ENCODE results near the gene TOMM70.

TOMM70 gene

GRCh38 chr3:100366424-100366823, 34.5 kb downstream of the TOMM70 start:
- H4K20me1 ChIP-seq (ENCODE audit: insufficient read depth, low read length): no peaks in the 10 kb centered on the region
- H3K9me3 ChIP-seq (replicated peaks; ENCODE audit: insufficient read depth, low read length): no peaks in the 10 kb centered on the region
- no peaks in the 10 kb centered on the region for H3K9me2 ChIP-seq (replicated peaks; ENCODE audit: insufficient read depth, low read length)
- H3K79me2 ChIP-seq (ENCODE audit: low read length): no peaks in the 10 kb centered on the region
- H2AFZ ChIP-seq (ENCODE audit: low read length): no peak overlapping the region
- no peak for DNase-seq
- H3F3A ChIP-seq (ENCODE audit: insufficient read depth, low read length): no peaks in the 10 kb centered on the region
- no peaks in the 10 kb centered on the region for H3K4me1 ChIP-seq (ENCODE audit: low read length)
- no peak overlapping the region for H3K4me2 ChIP-seq (ENCODE audit: low read depth, low read length)
- TF ChIP-seq EZH2phosphoT487 (IDR thresholded peaks at IDR 0.05; ENCODE audit: low read length) (no peak), CTCF (IDR thresholded peaks at IDR 0.05; ENCODE audit: low read length) (no peak), EZH2 (optimal IDR thresholded peaks at IDR 0.05; ENCODE audit: low read depth, low read length) (no peak)
- no peak overlapping the region for H3K4me3 ChIP-seq (ENCODE audit: low read length)
- H3K36me3 ChIP-seq (replicated peaks; ENCODE audit: insufficient read depth, low read length): peaks cover 9% of the 10 kb centered on the region; the same call in 1 of the 2 replicates
- no peak overlapping the region for H3K9ac ChIP-seq (ENCODE audit: low read length)
- no peak overlapping the region for H3K27ac ChIP-seq (ENCODE audit: low read length)
- no peaks in the 10 kb centered on the region for H3K27me3 ChIP-seq (replicated peaks; ENCODE audit: insufficient read depth, low read length)

- Histone ChIP-seq H3F3A (ENCODE audit: insufficient read depth, low read length) (no peaks in the 10 kb centered on the region), H3K4me1 (ENCODE audit: low read length) (no peaks in the 10 kb centered on the region), H3K36me3 (replicated peaks; ENCODE audit: insufficient read depth, low read length) (peaks cover 9% of the 10 kb centered on the region; the same call in 1 of the 2 replicates), H3K9me2 (replicated peaks; ENCODE audit: insufficient read depth, low read length) (no peaks in the 10 kb centered on the region), H3K4me3 (ENCODE audit: low read length) (no peak overlapping the region), H3K27me3 (replicated peaks; ENCODE audit: insufficient read depth, low read length) (no peaks in the 10 kb centered on the region), H3K27ac (ENCODE audit: low read length) (no peak overlapping the region), H3K9ac (ENCODE audit: low read length) (no peak overlapping the region), H3K4me2 (ENCODE audit: low read depth, low read length) (no peak overlapping the region), H4K20me1 (ENCODE audit: insufficient read depth, low read length) (no peaks in the 10 kb centered on the region), H3K79me2 (ENCODE audit: low read length) (no peaks in the 10 kb centered on the region), H2AFZ (ENCODE audit: low read length) (no peak overlapping the region), H3K9me3 (replicated peaks; ENCODE audit: insufficient read depth, low read length) (no peaks in the 10 kb centered on the region)
- no peak for DNase-seq
- TF ChIP-seq EZH2phosphoT487 (IDR thresholded peaks at IDR 0.05; ENCODE audit: low read length) (no peak), EZH2 (optimal IDR thresholded peaks at IDR 0.05; ENCODE audit: low read depth, low read length) (no peak), CTCF (IDR thresholded peaks at IDR 0.05; ENCODE audit: low read length) (no peak)
Measured at GRCh38 chr3:100364421-100364820, 36.5 kb downstream of the TOMM70 start.

- Histone ChIP-seq H3K4me2 (ENCODE audit: low read depth, low read length) (no peak overlapping the region), H3K79me2 (ENCODE audit: low read length) (no peaks in the 10 kb centered on the region), H3K9ac (ENCODE audit: low read length) (no peak overlapping the region), H4K20me1 (ENCODE audit: insufficient read depth, low read length) (no peaks in the 10 kb centered on the region), H2AFZ (ENCODE audit: low read length) (no peak overlapping the region), H3K9me3 (replicated peaks; ENCODE audit: insufficient read depth, low read length) (no peaks in the 10 kb centered on the region), H3K9me2 (replicated peaks; ENCODE audit: insufficient read depth, low read length) (no peaks in the 10 kb centered on the region), H3K27ac (ENCODE audit: low read length) (no peak overlapping the region), H3K4me3 (ENCODE audit: low read length) (no peak overlapping the region), H3K27me3 (replicated peaks; ENCODE audit: insufficient read depth, low read length) (no peaks in the 10 kb centered on the region), H3K36me3 (replicated peaks; ENCODE audit: insufficient read depth, low read length) (peaks cover 9% of the 10 kb centered on the region; the same call in 1 of the 2 replicates), H3F3A (ENCODE audit: insufficient read depth, low read length) (no peaks in the 10 kb centered on the region), H3K4me1 (ENCODE audit: low read length) (no peaks in the 10 kb centered on the region)
- DNase-seq: no peak
- TF ChIP-seq EZH2 (optimal IDR thresholded peaks at IDR 0.05; ENCODE audit: low read depth, low read length): no peak
- no peak for TF ChIP-seq EZH2phosphoT487 (IDR thresholded peaks at IDR 0.05; ENCODE audit: low read length)
- no peak for TF ChIP-seq CTCF (IDR thresholded peaks at IDR 0.05; ENCODE audit: low read length)
Measured at GRCh38 chr3:100361897-100362296, 39.0 kb downstream of the TOMM70 start.
